Stomach (tissue), 4 donors: Measurements from ENCODE around the gene ABLIM2.

ENCODE experiments used
- EP300 ChIP-seq: sonication (generic); formaldehyde crosslinking; IDR thresholded peaks from one replicate; pipeline ENCODE4 v1.6.1; 2017; ENCODE audit warnings: antibody characterized with exemption
- POLR2A ChIP-seq, 4 donors: fragments of 450-650 bp; IDR thresholded peaks; one replicate each; pipeline ENCODE4 v1.6.1; 2016; ENCODE audit warnings: antibody characterized with exemption in 4 of 4, control low read depth in 2 of 4, mild to moderate bottlenecking in 1 of 4, moderate library complexity in 1 of 4
- POLR2AphosphoS5 ChIP-seq, 3 donors: sonication (generic); formaldehyde crosslinking; IDR thresholded peaks; one replicate each; pipeline ENCODE4 v1.6.1; 2016; ENCODE audit warnings: antibody characterized with exemption in 3 of 3
- TF ChIP-seq, protein P1 (sequence below), 7 experiments: fragments of 450-650 bp in 4 of 7; fragments of 200-600 bp in 3 of 7; sonication (generic) in 3 of 7; IDR thresholded peaks; one replicate each; pipeline ENCODE4 v1.5.1; 2016 to 2019; ENCODE audit warnings: antibody characterized with exemption in 7 of 7, control low read depth in 2 of 7, mild to moderate bottlenecking in 1 of 7

DNA sequence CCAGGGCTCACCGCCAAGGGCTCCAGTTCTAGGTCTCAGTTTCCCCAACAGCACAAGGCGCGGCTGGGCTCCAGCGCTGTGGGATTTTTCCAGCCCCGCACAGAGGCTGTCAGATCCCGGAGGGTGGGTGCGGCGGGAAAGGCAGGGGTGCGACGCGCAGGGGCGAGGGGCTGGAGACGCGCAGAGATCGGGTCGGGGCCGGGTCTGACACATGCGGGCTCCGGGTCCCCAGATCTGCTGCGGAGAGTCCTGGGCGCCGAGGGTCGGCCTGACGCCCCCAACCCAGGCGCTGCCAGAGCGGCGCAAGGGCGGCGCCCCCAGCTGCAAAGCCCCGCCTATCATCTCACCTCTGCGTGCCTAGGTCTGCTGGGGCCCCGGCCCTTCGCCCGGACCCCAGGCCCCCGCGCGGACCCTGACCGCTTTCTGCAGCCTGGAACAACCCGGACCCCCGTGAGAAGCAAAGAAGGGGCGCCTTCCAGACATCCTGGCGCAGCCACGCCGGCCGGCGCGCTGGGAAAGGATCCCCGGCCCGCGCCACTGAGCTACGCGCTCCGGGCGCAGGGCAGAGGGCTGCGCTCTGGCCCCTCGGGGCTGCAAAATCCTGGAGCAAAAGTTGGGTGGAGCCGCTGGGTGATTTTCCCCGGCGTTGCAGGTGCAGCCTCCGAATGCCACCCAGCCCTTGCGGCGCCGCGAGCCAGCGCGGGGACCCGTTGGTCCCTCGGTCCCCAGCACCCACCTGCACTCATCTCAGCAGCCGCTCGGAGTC is 486 bp downstream of the ABLIM2 start:
- TF ChIP-seq POLR2A (IDR thresholded peaks at IDR 0.05): no peak
- TF ChIP-seq, protein P1, sequence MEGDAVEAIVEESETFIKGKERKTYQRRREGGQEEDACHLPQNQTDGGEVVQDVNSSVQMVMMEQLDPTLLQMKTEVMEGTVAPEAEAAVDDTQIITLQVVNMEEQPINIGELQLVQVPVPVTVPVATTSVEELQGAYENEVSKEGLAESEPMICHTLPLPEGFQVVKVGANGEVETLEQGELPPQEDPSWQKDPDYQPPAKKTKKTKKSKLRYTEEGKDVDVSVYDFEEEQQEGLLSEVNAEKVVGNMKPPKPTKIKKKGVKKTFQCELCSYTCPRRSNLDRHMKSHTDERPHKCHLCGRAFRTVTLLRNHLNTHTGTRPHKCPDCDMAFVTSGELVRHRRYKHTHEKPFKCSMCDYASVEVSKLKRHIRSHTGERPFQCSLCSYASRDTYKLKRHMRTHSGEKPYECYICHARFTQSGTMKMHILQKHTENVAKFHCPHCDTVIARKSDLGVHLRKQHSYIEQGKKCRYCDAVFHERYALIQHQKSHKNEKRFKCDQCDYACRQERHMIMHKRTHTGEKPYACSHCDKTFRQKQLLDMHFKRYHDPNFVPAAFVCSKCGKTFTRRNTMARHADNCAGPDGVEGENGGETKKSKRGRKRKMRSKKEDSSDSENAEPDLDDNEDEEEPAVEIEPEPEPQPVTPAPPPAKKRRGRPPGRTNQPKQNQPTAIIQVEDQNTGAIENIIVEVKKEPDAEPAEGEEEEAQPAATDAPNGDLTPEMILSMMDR (IDR thresholded peaks at IDR 0.05): no peak
- no peak for TF ChIP-seq POLR2AphosphoS5 (IDR thresholded peaks at IDR 0.05)
- no peak for TF ChIP-seq EP300
